Stimulated activated CD4-positive, alpha-beta T cell treated with anti-CD3 and anti-CD28 coated beads, Interleukin-12 subunit alpha, Interleukin-12 subunit beta, amount 100 ng/mL, for 48 hours (primary cell): ENCODE results near the gene ADSS1.

Experiments used
- DNase-seq, 3 donors: peaks; one replicate each; pipeline ENCODE4 v3.0.0-alpha.2; 2020; ENCODE audit warnings: low read depth in 2 of 3, low spot score in 1 of 3

ADSS1 gene

DNA sequence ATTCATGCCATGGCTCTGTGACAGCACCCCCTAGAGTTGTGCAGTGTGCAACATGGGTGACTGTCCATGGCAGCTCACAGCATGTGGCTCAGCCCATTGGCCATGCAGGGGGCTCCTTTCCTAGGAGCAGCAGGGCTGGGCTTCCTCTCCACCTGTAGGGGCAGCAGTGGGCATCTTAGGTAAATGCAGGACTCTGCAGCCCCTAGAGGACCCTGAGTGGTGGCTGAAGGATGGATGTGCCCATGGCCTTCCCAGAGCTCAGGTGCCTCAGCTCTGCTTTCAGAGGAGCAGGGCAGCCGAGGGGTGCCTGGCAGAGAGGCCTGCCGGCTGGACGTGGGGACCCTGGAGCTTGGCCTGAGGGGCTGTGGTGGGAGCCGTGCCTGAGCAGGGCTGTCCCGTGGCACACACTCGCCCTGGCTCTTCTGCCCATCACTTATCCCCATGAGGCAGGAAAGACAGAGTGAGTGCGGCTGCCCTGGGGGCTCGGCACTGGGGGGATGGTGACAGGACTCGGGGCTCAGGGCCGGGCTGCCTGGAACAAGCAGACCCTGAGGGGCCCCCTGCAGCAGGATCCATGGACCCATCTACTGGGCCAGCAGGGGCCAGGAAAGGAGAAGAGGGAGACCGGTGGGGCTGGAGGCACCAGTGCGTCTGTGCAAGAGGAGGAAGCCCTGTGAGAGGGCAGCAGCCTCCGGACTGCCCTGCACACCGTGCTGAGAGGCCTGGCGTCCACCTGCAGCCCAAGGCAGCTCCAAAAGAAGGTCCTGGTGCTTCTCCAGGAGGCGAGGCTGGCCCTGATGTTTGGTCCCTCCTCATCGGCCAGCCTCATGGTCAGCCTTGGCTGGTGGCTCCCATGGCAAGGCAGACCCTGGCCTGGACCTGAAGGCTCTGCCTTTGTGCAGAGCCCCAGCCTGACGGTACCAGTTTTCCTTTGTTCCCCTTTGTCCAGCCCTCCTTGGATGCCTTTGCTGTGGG lies 7.6 kb downstream of the ADSS1 start:
- no peak for DNase-seq

DNA sequence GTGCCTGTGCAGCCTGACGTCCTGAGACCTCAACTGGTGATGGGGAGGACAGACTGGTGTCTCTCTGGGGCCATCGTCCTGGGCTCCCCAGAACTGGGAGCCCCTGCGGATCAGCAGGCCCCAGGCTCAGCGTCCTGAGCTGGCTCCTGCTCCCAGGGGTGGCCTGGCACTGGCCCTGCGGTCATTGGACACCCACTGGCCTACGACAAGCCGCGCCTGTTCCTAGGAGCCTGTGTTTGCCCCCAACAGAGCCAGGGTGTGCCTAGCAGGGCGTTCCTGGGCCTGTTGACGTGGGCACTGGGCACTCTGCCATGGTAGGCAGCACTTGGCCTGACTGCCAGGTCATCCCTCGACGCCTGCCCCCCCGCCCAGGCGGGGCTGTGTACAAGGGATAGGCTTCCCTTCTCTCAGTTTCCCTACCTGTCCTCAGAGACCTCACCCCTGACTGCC lies 8.4 kb downstream of the ADSS1 start:
- no peak for DNase-seq

DNA sequence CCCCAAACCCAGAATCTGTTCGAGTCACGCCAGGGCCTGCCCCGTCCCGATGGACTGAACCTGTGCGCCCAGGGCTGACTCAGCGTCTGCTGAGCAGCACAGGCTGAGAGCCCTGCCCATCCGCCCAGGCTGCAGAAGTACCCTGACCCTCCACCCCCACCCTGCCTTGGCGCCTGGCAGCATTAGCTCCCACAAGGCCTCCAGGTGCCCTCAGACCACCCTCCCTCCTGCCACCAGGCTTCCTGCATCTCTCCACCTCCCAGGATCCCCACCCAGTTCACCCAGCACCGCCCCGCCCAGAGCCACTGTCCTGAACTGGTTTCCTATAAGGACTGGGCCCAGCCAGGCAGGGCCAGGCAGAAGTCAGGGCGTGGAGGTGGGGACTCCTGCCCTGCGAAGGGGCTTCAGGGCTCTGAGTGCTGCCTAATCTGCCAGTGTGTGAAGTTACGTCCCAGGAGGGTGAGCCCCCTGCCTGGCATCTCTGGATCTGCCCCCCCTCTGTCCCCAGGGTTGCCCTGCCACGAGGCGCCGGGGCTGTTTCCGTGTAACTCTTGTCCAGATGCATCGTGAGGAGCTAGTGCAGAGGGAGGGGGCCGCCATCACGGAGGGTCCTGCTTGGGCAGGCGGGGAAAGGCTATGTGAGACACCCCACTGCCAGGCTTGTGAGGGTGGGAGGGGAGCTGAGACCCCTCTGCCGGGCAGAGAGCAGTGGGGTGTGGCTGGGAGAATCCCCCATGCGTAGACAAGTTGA lies 9.1 kb downstream of the ADSS1 start:
- no peak for DNase-seq

DNA sequence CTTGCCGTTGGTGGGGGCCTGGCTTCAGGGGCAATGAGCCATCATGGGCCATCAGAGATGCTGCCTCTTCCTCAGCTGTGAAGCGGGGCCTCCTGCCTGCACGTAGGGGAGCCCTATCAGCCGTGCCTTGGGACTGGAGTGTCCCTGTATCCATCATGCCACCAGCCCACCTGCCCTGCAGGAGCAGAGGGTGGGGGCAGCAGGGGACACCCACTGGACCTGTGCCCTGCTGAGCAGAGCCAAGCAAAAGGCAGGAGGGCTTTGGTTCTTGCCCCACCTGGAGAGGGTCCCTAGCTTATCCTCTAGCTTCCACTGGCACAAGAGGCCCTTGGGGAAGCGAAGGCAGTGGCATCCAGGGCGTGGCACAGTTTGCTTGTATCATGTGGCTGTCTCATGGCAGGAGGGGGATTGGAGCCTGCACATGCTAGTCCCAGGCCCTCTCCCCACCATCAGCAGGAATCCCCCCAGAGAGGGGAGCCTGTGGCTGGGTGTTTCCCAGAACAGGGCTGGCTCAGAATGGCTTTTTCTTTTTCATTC lies 10.1 kb downstream of the ADSS1 start:
- no peak for DNase-seq

DNA sequence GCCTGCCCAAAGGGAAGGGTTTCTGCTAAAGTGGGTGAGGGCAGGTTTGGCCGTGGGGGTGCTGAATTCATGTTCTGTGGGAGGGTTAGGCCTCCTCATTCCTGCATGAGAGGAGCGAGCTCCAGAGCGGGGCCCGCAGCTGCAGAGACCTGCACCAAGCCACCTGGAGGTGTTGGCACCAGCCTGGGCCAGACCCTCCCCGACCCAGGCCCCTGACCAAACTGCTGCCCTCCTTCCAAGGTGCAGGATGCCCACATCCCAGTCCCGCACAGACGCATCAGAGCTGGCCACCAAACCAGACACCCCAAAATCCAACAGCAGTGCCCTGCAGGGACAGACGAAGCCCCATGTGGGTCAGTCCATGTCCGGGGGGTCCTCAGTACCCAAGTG lies 10.6 kb downstream of the ADSS1 start:
- no peak for DNase-seq

DNA sequence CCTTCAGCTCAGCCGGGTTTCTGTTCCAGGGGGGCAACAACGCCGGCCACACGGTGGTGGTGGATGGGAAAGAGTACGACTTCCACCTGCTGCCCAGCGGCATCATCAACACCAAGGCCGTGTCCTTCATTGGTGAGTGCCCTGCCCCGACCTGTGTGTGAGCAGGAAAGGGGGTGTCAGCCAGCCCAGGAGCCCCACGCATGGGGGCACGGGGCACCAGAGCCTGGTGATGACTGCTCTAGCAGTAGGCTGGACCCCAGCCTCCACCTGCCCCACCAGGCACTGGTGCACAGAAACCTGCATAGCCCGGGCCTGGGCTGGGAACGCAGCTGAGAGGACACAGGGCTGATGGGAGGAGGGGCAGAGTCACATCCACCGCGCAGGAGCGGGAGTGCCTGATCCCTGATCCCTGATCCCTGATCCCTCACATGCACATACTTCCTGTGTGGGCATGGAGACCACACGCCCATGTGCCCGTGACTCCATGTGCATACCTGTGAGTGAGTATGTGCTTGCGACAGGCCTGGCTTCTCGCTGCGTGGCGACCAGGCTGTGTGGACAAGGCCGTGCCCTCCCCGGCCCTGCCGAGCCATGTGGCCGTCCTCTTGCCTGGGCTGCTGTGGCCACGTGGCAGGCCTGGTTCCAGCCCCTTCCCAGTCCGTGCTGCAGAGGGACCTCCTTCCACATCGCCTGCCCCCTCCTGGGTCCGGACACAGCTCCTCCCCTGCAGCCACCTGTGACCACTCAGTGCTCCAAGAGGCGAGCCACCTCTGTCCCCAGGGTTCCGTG lies 11.2 kb downstream of the ADSS1 start:
- no peak for DNase-seq

DNA sequence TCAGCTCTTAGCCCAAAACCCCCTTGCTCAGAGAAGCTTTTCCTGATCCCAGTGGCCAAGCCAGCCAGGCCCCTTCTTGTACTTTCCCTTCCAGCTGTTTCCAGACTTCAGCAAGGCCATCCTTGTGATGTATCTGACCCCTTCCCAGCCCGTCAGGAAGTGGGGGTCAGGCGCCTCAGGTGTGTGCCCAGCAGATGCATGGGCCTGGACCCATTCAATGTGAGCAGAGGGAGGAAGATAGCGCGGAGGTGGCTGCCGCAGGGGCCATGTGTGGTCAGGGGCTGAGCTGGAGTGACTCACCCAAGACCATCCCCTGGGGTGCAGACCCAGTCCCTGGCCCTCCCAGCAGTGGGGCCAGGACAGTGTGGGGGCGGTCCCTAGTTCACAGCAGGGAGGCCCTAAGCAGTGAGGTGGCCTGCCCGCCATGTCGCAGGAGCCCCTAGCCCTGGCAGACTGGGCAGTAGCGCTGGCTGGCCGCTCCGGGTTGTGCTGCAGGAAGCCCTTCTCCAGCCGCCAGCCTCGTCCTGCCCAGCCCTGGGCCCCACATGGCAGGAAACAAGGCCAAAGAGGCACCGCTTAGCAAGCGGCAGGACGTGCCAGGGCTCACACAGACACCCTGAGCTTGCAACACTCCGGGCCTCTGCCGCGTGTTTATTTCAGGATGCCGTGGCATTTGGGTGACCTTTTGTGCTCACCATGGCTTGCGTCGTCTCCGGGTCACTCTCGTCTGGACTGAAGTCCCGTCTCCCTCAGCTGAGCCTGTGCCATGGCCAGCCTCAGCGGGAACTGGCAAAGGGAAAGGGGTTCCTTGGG lies 12.0 kb downstream of the ADSS1 start:
- DNase-seq = no peak

DNA sequence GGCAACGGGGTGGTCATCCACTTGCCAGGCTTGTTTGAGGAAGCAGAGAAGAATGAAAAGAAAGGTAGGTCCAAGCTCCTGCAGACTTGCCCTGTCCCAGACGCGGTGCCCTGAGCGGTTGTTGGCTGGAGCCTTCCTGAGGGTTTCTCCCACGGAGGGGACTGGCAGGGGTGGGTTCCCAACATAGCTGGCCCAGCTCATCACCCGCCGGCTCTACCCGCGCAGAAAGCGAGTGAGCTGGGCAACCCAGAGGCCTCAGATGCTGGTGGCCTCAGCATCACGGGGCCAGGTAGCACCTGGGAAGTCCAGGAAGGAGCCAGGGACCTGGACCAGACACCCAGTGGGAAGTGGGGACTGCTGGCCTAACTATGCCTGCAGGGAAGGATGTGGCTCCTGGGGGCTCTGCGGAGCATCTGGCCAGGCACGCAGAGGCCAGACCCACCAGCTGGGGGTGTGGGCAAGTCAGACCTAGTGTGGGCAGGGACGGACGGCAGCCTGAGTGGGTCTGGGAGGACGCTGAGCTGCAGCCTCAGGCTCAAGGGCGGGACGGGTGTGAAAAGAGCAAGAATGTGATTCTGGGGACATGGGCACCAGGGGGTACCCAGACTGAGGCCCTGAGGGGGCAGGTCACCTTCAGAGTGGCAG lies 14.5 kb downstream of the ADSS1 start:
- DNase-seq = no peak

DNA sequence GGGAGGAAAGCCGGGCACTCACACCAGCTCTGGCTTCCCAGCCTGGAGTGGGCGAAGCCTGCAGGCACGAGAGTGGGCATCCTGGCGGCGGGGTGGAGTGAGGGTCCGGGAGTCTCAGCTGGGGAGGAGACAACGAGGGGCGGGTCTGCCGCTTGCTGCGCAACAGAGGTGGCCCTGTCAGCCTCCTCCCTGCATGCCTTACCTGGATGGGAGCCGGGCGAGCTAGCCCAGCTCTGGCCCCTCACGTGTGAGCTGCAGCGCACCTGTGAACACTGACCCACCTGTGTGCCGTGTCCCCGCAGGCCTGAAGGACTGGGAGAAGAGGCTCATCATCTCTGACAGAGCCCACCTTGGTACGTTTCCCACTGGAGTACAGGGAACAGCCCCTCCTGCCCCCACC lies 15.0 kb downstream of the ADSS1 start:
- DNase-seq = no peak

DNA sequence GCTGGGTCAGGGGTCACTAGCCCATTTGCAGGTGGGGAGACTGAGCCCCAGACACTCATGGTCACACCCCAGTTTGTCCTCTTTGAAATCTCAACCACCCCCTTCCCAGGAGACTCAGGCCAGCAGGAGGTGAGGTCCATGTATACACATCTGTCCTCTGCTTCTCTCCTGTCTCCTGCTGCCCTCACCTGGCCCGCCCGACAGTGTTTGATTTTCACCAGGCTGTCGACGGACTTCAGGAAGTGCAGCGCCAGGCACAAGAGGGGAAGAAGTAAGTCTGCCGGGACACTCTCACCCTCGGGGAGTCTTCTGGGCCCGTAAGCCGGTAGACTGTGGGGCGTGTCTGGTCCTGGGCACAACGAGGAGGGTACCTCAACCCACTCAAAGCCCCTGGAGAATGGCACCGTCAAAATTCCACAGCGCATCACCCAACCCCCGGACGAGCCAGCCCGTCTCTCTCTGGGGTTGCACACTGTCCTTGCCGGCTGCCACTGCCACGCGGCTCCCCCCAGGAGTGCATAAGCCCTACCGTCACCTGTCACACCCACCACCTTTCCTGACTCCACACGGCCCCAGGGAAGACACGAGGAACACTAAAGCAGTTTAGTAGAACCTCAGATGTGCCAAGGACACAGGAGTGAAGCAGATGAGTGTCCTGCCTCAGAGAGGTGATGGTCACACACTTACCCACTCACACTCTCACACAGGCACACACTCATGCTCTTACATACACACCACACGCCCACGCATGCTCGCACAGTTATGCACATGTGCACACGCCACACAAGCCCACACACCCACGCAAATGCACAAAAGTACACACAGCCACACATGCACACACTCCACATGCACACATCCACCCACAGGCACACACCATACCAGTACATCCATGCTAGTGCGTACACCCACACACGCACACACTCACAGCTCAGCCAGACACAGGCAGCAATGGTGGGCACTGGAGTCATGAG lies 15.8 kb downstream of the ADSS1 start:
- no peak for DNase-seq

DNA sequence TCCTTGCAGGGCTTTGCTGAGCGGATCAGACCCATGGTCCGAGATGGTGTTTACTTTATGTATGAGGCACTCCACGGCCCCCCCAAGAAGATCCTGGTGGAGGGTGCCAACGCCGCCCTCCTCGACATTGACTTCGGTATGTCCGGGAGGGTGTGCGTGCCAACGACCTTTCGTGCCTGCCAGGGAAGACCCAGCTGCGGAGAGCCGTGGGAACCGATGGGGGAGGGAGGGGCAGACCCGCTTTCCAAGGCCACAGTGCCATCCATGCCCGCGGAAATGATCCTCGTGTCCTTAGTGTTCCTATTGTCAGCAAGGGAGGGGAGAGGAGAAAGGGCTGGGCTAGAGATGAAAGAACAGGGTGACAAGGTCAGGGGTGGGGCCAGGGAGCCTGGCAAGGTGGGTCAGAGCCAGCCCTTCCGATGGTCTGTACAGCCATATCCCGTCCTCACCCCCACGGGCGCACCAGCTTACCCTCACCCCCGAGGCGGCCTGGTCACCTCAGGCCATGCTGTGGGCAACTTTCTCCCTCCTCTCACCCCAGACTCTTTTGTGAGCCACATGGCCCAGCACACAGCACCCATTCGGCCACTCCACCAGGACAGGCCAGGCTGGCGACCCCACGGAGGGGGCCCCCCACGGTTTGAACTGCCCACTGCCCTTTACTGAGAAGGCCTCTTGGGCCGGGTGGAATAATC lies 17.2 kb downstream of the ADSS1 start:
- DNase-seq = no peak

DNA sequence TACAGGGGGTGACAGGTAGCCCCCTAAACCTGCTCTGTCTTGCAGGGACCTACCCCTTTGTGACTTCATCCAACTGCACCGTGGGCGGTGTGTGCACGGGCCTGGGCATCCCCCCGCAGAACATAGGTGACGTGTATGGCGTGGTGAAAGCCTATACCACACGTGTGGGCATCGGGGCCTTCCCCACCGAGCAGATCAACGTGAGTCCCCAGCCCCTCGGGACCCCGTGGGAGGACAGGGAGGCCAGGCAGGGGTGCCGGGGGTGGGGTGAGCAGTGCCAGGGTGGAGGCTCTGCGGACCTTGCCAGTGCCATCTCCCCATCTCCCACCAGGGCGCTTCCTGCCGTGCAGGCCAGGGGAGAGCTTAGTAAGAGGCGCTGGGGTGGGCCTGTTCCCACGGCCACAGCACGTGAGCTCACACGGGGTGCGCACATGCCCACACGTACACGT lies 17.8 kb downstream of the ADSS1 start:
- DNase-seq = no peak

DNA sequence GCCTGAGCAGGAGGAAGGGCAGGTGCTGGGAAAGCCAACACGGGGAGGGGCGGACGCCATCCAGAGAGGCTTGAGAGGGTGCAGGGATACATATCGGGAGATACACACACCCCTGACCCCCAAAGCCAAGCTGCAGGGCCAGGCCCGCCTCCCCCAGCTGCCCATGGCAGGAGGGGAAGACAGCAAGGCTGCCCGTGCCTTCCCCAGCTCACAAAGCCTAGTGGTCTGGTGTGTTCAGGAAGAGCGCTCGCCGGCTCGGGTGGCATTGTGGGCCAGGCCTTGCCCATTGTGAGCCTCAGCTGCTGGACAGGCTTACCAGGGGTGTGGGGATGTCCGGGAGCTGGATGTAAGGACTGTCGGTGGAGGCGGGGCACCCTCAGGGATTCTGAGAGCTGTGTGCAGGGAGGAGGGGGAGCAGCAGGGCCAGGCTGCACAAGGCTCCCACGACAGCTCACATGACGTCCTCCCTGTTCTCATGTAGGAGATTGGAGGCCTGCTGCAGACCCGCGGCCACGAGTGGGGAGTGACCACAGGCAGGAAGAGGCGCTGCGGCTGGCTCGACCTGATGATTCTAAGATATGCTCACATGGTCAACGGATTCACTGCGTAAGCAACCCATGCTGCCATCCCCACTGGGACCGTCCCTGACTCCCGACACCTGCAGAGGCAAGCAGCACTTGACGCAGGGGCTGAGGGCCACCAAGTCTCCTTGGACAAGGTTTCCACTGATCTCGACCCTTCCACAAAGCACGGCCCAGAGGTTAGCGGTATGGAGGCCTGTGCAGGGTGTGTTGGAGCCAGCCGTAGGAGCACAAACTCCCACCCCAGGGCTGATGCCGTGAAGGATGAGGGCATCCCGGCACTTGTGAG lies 18.8 kb downstream of the ADSS1 start:
- DNase-seq = no peak

DNA sequence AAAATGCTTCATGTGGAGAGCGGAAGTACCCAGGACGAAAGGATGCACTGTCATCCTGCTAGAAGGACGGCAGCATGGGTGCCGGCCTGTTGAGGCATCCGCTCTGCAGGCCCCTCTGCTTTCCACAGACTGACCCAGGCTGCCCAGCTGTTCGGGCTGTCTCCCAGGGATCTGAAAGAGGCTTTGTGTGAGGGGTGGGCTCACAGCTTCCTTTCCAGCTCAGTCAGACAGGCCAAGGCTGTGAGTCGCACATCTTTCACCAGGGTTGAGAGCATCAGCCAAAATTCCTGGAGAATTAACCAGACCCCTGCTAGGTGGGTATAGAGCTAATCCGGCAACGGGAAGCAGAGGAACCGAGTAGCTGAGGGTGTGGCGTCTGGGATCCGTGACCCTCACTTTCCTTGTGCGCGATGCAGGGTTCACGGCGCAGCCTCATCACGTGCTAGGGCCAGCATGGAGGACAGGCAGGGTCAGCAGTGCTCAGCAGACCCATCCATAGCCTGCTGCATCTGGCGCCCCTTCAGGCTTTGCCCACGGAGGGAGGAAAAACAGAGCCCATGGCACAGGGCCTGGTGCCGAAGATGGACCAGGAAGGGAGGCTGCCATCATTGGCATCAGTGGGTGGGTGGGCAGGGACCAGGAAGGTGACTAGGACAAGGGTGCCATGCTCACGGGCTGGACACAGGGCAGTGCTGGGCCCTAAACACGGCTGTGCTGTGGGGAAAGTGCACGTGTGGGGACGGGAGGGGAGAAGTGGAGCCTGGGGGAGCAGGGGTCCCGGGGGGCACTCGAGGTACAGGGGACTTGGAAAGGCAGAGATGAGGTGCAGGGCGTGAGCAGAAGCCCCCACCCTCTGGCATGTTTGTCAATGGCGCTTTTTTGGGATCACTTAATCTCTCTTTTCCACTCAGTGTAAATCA lies 19.7 kb downstream of the ADSS1 start:
- no peak for DNase-seq

DNA sequence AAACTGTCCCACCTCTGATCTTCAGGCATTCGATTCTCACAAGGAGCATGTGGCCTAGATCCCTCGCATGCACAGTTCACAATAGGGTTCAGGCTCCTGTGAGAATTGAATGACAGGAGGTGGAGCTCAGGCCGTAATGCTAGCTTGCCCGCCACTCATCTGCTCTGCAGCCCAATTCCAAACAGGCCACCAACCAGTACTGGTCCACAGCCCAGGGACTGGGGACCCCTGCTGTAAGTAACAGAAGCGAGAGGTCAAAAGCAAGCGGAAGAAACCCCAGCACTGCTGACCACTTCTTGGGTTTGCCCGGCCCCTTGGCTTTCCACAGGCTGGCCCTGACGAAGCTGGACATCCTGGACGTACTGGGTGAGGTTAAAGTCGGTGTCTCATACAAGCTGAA lies 20.5 kb downstream of the ADSS1 start:
- DNase-seq = no peak

DNA sequence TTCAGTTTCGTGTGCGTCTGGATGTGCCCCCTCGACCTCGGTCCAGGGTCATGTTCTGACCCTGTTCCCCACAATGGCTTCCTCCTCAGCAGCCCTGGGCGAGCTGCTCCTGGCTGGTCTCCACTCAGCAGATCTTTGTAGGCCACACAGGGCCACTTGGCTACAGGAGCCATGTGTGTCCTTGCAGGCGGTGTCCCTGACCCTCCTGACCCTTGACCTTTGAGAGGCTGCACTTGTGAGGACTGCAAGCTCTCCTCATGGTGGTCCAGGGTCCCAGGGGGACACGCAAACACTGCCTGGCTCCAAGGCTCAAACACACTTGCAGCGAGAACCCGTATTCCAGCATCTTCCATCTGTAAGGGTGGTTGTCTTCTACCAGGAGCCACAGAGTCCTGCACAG lies 21.4 kb downstream of the ADSS1 start:
- DNase-seq = no peak
